GM23338 (cell line): ENCODE results near the gene GAREM1.

ENCODE experiments used
- CREB1 ChIP-seq: fragments of 250-450 bp; sonication (Bioruptor Pico); IDR thresholded peaks from 2 replicates; pipeline ENCODE4 v1.5.0; 2020; ENCODE audit warnings: low read depth, mild to moderate bottlenecking, moderate library complexity
- EZH2 ChIP-seq: fragments of 200-600 bp; sonication (generic); IDR thresholded peaks from one replicate; pipeline ENCODE4 v1.8.0; 2017; ENCODE audit warnings: antibody characterized with exemption, mild to moderate bottlenecking, low read depth; ENCODE audit not compliant: unreplicated experiment
- EZH2phosphoT487 ChIP-seq: fragments of 200-600 bp; sonication (generic); IDR thresholded peaks from one replicate; pipeline ENCODE4 v1.8.1; 2018; ENCODE audit warnings: antibody characterized with exemption; ENCODE audit not compliant: unreplicated experiment
- JUNB ChIP-seq: IDR thresholded peaks from one replicate; pipeline ENCODE4 v1.6.1; 2016; ENCODE audit warnings: antibody characterized with exemption; ENCODE audit not compliant: unreplicated experiment
- NANOG ChIP-seq: IDR thresholded peaks from 2 replicates; pipeline ENCODE4 v1.6.1; 2016; ENCODE audit warnings: antibody characterized with exemption, borderline replicate concordance
- POLR2AphosphoS5 ChIP-seq: IDR thresholded peaks from 2 replicates; pipeline ENCODE4 v1.6.1; 2016; ENCODE audit warnings: antibody characterized with exemption, low read depth
- STAT1 ChIP-seq: IDR thresholded peaks from one replicate; pipeline ENCODE4 v1.6.1; 2016; ENCODE audit warnings: antibody characterized with exemption; ENCODE audit not compliant: unreplicated experiment
- TF ChIP-seq, protein P1 (sequence below), 2 experiments: fragments of 200-600 bp in 1 of 2; sonication (generic) in 1 of 2; conservative IDR thresholded peaks; 2 replicates each; pipeline versions ENCODE4 v1.5.1 to v1.6.1; 2016 to 2017; ENCODE audit warnings: antibody characterized with exemption in 2 of 2, low read depth in 2 of 2, mild to moderate bottlenecking in 2 of 2, moderate library complexity in 1 of 2
- TF ChIP-seq, protein P2 (sequence below): IDR thresholded peaks from one replicate; pipeline ENCODE4 v1.6.1; 2018; ENCODE audit warnings: antibody characterized with exemption; ENCODE audit not compliant: unreplicated experiment

DNA sequence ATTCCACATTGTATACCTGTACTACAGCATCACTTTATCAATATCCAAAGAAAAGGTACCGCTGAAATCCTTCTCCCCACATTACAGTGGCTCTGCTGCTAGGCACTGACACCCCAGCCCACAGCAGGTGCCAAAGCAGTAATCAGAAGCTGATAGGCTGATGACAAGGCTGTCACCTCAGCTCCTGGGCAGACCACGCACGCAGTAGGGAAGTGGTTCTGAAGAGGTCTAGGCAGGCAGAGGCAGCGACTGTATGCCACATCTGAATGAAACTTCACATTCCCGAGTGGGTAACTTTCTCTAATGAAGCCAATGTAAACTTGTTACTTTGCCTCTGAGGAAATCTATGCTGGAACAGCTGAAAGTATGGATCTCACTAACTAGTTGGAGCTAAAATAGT, 167.9 kb downstream of the GAREM1 start:
- TF ChIP-seq, protein P1, sequence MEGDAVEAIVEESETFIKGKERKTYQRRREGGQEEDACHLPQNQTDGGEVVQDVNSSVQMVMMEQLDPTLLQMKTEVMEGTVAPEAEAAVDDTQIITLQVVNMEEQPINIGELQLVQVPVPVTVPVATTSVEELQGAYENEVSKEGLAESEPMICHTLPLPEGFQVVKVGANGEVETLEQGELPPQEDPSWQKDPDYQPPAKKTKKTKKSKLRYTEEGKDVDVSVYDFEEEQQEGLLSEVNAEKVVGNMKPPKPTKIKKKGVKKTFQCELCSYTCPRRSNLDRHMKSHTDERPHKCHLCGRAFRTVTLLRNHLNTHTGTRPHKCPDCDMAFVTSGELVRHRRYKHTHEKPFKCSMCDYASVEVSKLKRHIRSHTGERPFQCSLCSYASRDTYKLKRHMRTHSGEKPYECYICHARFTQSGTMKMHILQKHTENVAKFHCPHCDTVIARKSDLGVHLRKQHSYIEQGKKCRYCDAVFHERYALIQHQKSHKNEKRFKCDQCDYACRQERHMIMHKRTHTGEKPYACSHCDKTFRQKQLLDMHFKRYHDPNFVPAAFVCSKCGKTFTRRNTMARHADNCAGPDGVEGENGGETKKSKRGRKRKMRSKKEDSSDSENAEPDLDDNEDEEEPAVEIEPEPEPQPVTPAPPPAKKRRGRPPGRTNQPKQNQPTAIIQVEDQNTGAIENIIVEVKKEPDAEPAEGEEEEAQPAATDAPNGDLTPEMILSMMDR (conservative IDR thresholded peaks at IDR 0.05; ENCODE audit: low read depth in 2 of 2): no peak
- no peak for TF ChIP-seq CREB1 (CRISPR knock-in tag)
- TF ChIP-seq POLR2AphosphoS5: no peak
- TF ChIP-seq, protein P2, sequence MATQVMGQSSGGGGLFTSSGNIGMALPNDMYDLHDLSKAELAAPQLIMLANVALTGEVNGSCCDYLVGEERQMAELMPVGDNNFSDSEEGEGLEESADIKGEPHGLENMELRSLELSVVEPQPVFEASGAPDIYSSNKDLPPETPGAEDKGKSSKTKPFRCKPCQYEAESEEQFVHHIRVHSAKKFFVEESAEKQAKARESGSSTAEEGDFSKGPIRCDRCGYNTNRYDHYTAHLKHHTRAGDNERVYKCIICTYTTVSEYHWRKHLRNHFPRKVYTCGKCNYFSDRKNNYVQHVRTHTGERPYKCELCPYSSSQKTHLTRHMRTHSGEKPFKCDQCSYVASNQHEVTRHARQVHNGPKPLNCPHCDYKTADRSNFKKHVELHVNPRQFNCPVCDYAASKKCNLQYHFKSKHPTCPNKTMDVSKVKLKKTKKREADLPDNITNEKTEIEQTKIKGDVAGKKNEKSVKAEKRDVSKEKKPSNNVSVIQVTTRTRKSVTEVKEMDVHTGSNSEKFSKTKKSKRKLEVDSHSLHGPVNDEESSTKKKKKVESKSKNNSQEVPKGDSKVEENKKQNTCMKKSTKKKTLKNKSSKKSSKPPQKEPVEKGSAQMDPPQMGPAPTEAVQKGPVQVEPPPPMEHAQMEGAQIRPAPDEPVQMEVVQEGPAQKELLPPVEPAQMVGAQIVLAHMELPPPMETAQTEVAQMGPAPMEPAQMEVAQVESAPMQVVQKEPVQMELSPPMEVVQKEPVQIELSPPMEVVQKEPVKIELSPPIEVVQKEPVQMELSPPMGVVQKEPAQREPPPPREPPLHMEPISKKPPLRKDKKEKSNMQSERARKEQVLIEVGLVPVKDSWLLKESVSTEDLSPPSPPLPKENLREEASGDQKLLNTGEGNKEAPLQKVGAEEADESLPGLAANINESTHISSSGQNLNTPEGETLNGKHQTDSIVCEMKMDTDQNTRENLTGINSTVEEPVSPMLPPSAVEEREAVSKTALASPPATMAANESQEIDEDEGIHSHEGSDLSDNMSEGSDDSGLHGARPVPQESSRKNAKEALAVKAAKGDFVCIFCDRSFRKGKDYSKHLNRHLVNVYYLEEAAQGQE: no peak
- TF ChIP-seq EZH2phosphoT487: no peak
- TF ChIP-seq EZH2: no peak
- TF ChIP-seq STAT1: no peak
- no peak for TF ChIP-seq NANOG
- no peak for TF ChIP-seq JUNB
